HG03066 (cell line): ENCODE results near the gene NFASC.

ENCODE experiments used
- ATAC-seq: cut with Tn5 transposase; IDR thresholded peaks from one replicate; pipeline ENCODE4 v1.9.1; 2021; ENCODE audit warnings: low read depth; ENCODE audit not compliant: unreplicated experiment

Gene NFASC

DNA sequence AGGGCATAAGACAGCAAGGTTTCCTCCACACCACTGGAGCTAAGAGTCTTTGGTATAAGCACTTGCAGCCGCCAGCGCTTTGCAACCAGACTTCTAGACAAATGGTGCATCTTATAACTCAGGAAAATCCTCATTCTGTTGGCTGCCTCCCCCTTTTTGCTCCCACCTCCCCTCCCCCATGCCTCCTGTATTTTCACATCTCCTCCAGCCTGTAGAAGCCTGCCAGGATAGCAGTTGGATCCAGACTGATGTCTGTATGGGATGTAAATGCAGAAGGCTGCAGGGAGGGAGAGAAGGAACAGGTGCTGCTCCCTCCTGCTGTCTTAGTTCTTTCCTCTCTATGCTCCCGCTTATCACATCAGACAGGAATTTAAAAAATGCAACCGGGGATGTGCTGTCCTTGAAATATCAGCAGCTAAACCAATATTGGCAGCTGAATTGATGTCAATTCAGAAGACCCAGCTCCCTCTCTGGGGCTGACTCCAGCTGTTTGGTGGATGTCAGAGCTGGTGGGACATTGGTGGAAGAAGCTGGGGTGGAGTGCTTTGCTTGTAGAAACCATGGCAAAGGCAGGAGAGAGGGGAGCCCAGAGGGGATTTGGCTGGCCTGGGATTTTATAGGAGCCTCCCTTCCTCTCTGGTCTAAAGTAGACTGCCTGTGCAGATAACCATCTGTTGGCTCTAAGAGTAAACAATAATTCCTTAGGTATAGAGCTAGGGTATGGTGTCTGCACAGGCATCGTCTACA is 53.5 kb downstream of the NFASC start:
- ATAC-seq = no peak

DNA sequence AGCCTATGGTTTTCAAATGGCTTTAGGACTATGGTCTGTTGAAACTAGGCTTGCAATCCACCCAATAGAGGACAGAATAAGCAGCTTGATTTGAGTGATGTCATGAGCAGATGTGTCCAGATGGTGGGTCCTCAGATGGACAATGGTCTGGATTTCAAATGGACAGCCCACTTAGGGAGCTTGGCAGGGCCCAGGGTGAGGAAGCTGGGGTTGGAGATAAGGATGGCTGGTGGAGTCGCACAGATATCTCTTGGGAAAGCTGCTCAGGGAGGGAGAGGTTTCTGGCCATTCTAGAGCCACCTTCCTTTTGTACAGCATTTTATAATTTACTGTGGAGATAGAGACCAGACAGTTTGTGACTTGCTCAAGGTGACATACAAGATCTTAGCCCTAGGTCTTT is 55.0 kb downstream of the NFASC start:
- ATAC-seq = no peak

DNA sequence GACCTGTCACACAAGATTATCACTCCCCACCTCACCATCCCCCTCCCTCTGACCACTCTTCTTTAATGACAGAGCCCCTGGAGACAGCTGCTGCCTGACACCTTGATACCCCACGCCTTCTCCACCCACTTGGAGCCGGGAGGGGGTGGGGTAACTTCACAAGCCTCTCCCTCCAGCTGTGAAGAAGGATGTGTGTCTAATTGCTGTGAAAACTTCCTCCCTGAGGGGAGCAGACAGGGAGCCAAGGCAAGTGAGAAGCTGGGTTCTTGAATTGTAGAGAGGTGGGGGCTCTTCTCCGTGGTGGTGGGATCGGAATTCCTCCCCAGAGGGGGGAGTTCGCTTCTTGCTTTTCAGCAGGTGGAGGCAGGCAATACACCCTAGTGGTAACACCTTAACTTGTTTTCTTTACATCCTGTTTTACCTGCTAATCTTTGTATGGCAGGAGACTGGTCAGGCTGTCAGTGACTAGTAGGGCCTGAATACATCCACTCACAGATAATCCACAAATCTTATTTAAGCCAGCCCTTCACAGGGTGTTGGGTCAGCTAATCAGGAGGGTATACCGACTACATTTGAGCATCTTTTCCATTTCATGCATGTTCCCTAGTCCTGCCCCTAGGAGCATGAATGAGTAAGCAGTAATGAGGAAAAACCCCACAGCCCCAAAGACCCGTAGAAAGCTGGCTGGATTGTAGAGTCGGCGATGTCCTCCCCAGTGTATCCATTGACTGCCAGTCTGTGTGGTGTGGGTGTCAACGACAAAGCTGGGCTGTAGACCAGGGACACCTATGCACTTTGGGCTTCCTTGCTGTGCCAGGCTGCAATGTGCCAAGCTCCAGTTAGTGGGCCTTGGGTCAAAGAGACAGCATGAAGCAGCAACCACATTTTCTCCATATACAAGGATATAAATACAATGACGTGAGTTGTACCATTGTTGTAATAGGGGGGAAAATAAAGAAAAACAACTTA is 57.3 kb downstream of the NFASC start:
- ATAC-seq = no peak

DNA sequence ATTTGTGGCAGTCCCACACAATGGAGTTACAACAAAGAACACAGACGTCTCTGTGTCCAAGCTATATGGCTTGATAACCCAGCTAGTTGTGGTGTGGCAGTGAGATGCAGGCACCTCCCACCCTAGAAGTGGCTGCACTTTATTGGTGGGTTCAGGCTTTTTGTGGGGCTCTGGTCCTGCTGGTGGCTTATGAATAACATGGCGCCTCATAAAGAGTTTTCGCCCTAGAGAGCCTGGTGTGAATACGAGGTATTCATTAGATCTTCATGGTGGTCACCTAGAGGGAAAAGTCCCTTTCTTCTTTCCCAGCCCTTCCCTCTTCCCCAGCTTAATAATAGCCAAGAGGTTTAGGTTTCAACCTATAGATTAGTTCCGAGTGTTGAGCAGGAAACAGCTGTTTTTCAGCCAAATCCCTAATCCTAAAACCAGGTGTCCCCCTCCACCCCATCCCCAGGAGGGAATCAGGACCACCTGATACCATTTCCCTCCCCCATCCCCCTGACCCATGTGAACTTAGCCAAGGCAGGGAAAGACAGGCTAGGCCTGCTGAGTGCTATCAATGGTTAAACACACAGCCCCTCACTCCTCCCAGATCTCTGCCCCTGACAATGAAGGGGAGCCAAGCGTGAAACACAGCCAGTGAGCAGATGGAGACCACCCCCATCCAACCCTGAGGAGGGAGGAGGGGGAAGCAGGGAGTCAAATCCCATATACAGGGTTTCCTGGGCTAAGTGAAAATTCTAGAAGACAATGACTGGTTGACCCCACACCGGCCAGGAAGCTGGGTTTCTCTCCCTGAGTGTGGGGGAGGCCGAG is 58.2 kb downstream of the NFASC start:
- ATAC-seq = no peak

DNA sequence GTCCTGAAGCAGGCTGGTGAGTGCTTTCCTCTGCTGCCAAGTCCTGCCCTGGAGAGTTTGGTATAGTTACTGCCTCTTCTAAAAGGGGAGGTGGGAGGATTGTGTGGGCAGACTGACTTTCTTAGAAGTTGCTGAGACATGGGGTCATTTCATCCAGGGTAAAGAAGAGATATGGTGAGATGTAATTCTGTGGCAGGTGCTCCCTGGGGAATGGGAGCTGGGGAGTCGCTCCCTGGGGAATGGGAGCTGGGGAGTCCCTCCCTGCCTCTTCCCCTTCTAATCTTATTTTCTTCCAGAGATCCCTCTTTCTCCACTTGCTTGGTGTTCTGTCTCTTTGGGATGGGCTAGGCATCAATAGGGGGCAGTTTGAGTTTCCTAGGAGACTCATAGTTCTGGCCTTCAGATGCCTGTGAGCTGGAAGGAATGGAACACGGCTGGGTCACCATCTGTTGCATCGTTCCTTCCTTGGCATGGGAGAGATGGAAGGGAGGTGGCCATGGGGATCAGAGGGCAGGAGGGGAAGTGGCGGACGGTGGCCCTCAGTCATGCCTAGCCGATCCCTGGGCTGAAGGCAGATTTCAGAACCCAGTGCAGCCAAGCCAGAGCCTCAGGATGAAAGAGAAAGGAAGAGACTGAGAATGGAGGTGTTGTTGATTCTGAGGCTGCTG is 59.0 kb downstream of the NFASC start:
- no peak for ATAC-seq

DNA sequence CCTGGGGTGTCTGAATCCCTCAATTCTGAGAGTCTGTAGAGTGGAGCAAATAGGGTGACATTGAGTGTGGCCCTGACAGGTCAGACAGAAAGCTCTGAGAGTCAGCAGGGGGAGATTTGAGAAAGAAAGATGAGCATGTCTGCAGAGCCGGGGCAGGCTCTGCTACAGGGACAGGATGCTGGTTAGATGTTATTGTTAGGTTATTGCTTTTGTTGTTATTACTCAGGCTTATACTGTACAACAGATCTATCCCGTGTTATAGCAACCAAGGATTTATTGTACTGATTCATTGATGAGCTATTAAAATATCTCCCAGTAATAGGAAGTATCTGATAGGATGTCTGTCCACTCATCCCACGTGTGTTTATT is 59.5 kb downstream of the NFASC start:
- ATAC-seq = no peak

DNA sequence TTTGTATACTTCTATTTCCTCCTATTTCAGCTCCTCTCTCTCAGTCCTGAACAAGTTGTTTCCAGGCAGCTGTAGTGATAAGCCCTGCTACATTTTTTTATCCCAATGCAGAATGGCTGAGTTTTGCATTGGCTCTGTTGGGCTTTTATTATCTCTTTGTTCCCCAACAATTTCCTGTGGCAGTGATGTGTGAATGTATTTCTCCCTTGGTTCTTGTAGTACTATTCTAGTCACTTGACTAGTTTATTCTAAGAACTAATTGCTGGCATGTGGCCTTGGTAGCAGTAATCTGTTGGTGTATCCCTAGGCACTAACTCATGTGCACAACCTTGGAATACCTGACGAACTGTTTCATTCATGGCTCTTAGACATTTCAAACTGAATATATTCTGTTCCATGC is 60.7 kb downstream of the NFASC start:
- ATAC-seq = no peak

DNA sequence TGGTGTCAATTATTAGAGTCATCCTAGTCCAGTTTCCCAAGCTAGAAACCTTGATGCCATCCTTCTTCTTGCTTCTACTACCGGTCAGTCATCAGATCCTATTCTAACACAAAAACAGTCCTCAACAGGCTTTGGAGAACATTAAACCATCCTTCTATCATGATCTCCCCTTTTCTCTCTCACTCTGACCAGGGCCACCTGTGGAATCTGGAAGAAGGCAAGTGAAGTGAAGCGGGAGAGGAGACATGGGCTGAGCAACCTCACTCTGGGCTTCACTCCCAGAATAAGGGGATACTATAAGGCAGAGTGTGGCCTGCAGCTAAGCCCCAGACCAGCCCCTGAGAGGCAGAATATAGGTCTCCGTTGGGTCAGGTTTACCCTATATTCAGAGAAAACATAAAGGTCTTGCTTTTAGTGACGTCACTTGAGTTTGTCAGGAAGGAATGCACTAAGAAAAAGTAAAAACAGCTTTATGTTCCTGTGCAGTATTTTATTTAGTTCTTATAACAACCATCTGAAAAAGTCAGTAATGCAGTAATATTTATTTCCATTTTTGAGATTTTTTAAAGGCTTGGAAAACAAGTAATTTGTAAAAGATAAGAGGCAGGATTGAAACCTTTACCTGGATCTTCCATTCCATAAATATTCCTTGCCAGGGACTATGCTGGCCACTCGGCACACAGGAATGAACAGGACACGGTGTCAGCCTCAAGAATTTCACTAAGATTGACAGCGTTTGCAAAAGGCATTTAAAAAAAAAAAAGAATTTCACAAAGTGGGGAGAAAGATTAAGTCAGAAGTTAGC is 61.3 kb downstream of the NFASC start:
- ATAC-seq = no peak

DNA sequence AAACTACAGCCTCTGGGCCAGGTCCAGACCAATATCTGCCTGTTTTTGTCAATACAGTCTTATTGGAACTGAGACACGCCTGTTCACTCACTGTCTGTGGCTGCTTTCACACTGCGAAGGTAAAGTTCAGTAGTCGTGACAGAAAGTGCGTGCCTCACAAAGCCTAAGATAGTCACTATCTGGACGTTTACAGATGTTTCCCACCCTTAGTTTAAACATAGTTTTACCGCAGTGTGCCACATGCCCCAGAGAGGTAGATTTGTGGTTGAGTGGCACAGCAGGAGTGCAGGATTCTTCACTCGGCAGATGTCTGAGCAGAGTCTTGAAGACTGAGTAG is 61.9 kb downstream of the NFASC start:
- no peak for ATAC-seq

DNA sequence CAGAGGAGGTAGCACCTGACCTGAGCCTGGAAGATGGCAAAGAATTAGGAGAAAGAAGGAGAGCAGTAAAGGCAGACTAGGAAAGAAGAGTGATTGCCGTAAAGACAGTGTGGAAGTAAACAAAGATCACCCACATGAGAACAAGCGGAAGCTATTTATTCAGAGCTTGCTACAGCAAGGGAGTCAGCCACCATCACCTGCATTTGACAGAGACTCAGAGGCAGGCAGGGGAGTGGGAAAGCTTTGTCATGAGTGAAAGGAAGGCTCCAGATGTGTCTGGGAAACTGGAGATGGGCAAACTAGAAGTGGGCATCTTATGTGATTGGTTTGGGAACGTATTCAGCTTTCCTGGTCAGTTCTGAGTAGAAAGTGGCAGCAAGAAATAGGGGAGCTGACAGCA is 64.5 kb downstream of the NFASC start:
- ATAC-seq = no peak

DNA sequence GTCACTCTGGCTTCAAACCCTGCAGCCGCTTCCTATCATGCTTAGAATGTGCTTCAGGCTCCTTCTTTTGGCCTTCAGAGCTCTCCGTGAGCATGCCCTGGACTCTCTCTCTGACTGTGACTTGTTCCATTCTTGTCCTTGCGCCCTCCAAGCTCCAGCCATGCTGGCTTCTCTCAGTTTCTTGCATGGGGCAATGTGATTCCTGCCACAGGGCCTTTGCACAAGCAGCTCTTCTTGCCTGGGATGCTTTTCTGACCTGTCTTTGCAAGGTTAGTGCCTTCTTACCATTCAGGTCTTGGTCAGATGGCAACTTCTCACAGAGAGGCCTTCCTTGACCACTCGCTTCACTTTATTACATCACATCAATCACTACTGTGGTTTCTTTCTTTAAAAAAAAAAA is 66.1 kb downstream of the NFASC start:
- ATAC-seq = no peak

DNA sequence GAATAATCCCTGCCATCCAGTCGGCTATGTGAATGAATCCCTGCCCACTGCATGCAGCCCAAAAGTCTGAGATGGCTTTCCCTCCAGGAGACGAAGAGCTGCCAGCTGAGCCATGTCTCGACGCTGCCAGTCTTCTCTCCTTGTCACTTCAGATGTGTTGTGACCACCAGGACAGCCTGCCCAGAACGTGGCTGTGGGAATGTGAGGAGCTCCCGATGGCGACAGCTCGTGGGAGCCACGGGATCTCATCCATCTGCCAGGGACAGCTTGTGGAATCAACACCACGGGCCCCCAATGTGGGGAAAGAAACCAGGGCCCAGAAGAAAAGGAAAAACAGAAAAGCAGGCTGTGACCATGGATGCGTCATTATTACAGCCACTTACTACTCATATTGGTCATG is 67.2 kb downstream of the NFASC start:
- no peak for ATAC-seq

DNA sequence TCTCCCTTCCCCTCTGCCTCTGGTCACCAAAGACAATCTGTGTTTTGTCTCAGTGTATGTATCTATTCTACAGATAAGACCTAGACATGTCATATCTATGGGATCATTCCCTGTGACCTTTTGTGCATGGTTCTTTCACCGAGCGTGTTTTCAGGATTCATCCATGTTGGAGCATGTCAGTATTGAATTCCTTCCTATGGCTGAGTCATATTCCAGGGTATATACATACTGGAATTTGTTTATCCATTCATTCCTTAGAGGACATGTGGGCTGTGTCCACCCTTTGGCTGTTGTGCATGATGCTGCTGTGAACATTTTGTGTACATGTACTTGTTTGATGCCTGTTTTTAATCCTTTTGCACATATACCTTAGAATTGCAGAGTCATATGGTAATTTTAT is 69.9 kb downstream of the NFASC start:
- no peak for ATAC-seq

DNA sequence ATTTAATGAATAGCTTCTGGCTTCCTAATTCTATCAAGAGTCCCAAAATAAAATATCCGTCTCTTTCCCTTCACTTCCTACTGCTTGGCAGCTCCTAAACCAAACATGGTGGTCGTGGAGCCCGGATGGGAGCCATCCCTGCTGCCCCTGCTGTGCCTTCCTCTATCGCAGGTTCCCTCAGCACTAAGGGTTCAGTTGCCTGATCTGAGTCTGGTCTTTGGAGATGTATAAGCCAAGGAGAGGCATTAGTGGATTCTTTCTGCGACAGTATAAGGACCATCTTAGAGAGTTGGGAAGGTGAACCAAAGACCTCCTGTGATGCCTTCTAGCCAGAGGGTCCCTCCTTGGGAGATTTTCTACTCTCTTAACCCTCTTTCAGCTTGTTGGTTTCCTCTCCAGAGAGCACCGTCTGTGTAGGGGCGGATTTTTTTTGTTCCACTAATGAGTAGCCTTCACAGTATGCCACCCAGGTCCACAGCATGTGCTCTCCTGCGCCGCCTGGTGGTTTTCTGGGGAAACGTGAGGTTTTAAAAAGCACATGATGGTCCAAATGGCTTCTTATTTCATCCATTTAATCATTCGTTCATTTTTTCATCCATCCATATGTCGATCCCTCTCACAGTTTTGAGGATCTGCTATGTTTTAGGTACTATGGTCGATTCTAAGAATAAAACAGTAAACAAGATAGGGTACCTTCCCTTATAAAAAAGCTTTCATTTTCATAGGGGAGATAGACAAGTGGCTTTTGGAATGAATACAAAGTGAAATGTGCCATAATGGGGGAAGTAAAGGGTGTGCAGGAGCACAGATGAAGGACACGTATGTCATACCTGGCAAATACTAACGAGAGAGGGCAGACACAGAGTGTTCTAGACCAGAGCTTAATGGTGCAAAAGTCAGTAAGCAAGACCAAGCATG is 71.0 kb downstream of the NFASC start:
- ATAC-seq = no peak

DNA sequence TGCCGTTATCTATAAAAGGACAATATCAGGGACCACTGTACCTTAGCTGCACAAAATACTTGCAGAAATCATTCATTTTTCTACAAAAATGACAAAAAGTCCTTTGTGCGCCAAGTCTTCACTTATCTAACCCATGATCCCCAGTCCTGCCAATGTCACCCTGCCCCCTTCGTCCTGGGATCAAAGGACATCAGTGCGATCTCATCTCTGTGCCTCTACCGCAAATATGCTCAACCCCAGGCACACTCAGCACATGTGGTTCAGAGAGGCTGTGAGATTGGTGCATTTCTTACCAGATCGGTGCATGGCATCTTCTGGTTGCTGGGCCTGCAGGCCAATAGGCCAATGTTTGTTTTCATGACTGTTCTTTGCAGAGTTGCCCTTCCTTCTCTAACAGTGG is 72.8 kb downstream of the NFASC start:
- ATAC-seq = no peak

DNA sequence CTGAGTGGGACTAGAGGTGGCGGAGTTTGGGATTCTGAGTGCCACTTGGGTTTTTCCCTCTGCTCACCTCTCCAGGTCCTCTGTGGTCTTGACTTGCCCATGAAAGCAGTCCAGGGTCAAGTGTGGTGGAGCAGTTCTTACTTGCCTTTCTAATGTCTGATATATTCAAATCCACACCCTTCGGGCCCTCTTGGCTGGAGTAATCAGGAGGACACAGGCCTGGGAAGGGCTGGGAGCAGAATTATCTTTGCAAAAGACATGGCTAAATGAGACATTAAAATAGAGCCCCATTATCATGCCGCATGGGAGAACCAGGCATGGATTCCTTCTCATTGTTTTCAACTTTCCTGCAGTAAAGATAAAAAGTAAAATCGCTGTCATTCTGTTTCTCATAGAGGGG is 74.0 kb downstream of the NFASC start:
- no peak for ATAC-seq

DNA sequence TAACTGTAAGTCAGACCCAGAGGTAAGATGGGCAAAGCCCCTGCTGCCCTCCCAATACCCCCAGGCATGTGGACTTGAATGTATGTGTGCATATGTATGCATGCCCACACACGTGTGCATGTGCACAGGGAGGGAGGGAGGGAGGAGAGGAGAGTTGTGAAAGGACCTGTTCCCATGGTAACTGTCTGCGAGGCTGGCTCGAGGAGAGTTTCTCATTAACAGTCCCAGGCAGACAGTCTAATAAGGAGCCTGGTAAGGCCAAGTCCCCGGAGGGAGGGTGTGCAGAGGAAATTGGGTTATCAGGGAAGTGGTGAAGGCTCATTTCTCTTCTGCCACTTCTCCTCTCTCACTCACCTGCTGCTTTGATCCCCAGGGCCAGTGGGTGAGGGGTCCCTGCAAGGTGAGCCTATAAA is 74.9 kb downstream of the NFASC start:
- no peak for ATAC-seq

DNA sequence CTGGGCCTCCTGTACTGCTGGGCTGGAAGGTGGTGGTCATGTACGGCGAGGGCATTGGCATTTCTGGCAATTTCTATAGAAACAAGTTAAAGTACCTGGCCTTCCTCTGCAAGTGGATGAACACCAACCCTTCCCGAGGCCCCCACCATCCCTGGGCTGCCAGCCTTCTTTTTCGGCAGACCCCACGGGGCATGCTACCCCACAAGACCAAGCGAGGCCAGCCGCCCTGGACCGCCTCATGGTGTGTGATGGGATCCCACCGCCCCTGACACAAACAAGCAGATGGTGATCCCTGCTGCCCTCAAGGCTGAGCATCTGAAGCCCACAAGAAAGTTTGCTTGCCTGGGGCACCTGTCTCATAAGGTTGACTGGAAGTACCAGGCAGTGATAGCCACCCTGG is 76.0 kb downstream of the NFASC start:
- ATAC-seq = no peak

DNA sequence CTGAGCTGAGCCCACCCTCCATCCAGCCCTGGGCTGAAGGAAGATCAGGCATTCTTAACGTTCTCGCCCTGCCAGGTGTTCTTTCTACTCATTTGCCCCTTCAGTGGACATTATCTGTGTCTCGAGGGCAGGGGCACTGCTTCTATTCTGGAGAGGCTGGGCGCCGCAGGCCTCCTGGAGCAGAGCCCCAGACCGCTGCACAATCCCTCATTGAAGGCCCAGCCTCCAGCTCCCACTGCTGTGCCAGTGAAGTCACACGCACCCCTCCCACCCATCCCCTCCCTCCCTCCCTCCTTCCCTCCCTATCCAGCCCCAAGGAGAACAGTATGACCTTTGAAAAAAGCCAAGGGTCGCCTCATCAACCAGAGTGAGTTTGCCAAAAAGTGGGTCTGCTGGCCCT is 76.7 kb downstream of the NFASC start:
- no peak for ATAC-seq
